ENCODE results near the gene PTPN22.

DNA sequence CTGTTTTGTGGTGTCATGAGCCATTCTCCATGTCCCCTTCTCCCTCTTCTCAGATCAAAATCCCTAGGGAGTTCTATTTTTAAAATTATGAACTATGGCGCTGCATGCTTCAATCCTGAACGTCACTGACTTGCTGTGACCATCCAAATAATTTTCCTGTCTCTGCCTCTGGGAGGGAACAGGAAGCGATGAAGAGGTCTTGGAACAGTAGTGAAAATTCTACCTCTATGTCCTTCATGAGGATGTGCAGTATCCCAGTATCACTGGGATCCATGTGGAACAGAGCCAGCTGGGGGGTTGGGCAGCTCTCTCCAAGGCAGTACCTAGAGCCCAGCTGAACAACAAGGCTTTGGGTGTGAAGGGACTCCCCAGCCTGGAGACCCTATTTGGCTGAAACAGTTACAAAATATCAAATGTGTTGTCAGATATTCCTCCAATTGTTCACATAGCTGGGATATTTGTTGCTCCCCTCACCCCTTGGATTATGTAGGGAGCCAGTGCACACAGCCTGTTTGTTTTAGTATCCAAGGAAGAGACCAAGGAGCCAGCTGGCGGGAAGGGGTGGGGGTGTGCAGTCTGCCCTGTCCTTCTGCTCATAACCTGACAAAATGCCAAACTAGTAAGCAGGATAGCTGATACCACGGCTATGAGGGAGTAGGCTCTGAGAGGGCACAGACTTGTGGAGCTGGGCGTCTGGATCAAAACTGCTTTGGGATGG is 41.2 kb upstream of the PTPN22 start:
- TF ChIP-seq POLR2A (IDR thresholded peaks at IDR 0.05), result no peak
- TF ChIP-seq, protein P1, sequence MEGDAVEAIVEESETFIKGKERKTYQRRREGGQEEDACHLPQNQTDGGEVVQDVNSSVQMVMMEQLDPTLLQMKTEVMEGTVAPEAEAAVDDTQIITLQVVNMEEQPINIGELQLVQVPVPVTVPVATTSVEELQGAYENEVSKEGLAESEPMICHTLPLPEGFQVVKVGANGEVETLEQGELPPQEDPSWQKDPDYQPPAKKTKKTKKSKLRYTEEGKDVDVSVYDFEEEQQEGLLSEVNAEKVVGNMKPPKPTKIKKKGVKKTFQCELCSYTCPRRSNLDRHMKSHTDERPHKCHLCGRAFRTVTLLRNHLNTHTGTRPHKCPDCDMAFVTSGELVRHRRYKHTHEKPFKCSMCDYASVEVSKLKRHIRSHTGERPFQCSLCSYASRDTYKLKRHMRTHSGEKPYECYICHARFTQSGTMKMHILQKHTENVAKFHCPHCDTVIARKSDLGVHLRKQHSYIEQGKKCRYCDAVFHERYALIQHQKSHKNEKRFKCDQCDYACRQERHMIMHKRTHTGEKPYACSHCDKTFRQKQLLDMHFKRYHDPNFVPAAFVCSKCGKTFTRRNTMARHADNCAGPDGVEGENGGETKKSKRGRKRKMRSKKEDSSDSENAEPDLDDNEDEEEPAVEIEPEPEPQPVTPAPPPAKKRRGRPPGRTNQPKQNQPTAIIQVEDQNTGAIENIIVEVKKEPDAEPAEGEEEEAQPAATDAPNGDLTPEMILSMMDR (IDR thresholded peaks at IDR 0.05), result no peak
- no peak for TF ChIP-seq EP300 (IDR thresholded peaks at IDR 0.05)
